Calu3 (cell line): ENCODE data around the gene SMCO4. TPM values are rescaled to one million over a fixed set of nuclear protein-coding genes. Genes with fewer than 3 reads are reported as not detected.

Experiments used
- BruUV-seq: library from RNA; stranded (reverse); fragments of 400-500 nt; replicated peaks from 2 replicates; lab custom pipeline; 2021; lab: Mats Ljungman, UMichigan
- CTCF ChIA-PET: fragments of 300-600 bp; sonication (Branson Sonifier 250); formaldehyde crosslinking; loops from one replicate; lab custom pipeline; 2022; ENCODE audit warnings: antibody characterized with exemption; lab: Charles Lee
- DNase-seq: peaks from one replicate; pipeline ENCODE4 v3.0.0; 2022
- H3K27ac Mint-ChIP-seq: one replicate; pipeline ENCODE4 v1.8.0; 2022; ENCODE audit warnings: mixed read lengths; ENCODE audit not compliant: unreplicated experiment
- H3K27me3 Mint-ChIP-seq: one replicate; pipeline ENCODE4 v1.8.0; 2022; ENCODE audit warnings: mixed read lengths; ENCODE audit not compliant: unreplicated experiment
- H3K36me3 Mint-ChIP-seq: one replicate; pipeline ENCODE4 v1.8.0; 2022; ENCODE audit warnings: mild to moderate bottlenecking, moderate library complexity, mixed read lengths; ENCODE audit not compliant: insufficient read depth, unreplicated experiment
- H3K4me1 Mint-ChIP-seq: one replicate; pipeline ENCODE4 v1.8.0; 2022; ENCODE audit warnings: mild to moderate bottlenecking, low read depth, mixed read lengths; ENCODE audit not compliant: unreplicated experiment
- H3K4me3 Mint-ChIP-seq: one replicate; pipeline ENCODE4 v1.8.0; 2022; ENCODE audit warnings: mild to moderate bottlenecking, low read depth, moderate library complexity, mixed read lengths; ENCODE audit not compliant: unreplicated experiment
- H3K9me3 Mint-ChIP-seq: one replicate; pipeline ENCODE4 v1.8.0; 2022; ENCODE audit warnings: low read depth, mixed read lengths; ENCODE audit not compliant: unreplicated experiment
- intact Hi-C: fragments of 100-400 bp; cut with micrococcal nuclease; formaldehyde crosslinking; loops from one replicate; pipeline ENCODE4 v1.10.0; 2022; ENCODE audit not compliant: unreplicated experiment
- total RNA-seq: library from RNA; stranded (reverse); gene quantifications from 2 replicates; pipeline ENCODE4 v1.2.3, GENCODE V29; 2022
- TF ChIP-seq, protein P1 (sequence below): fragments of 200-600 bp; IDR thresholded peaks from one replicate; pipeline ENCODE4 v1.8.0; 2022; ENCODE audit warnings: antibody characterized with exemption; ENCODE audit not compliant: unreplicated experiment

The SMCO4 gene
- total RNA-seq, 1 experiment from 2014 or later: 16.4 TPM

DNA sequence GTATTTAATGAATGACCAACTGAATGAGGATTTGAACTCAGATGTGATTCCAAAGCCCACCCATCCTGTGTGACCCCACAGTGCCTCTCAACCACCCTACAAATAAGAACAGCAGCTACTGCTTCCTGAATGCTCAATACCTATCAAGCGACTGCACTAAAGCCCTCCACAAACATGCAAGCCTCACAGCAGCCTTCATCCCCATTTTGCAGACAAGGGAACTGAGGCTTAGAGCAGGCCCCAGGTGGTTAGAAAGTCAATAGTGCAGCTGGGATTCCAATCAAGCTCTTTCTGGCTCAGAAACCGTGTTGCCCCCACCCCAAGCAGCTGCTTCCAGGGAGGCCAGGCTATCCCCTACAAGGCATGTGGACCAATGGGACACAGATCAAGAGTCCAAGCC lies 57.2 kb downstream of the SMCO4 start:
- intact Hi-C loops: no loop called here
- BruUV-seq: no TSS peak
- Mint-ChIP-seq H3K4me1 (no peaks in the 10 kb centered on the region), H3K4me3 (no peak overlapping the region), H3K9me3 (no peaks in the 10 kb centered on the region), H3K27me3 (no peaks in the 10 kb centered on the region), H3K27ac (no peak overlapping the region), H3K36me3 (no peaks in the 10 kb centered on the region)
- no peak for DNase-seq
- CTCF ChIA-PET: no interaction called here
- TF ChIP-seq, protein P1, sequence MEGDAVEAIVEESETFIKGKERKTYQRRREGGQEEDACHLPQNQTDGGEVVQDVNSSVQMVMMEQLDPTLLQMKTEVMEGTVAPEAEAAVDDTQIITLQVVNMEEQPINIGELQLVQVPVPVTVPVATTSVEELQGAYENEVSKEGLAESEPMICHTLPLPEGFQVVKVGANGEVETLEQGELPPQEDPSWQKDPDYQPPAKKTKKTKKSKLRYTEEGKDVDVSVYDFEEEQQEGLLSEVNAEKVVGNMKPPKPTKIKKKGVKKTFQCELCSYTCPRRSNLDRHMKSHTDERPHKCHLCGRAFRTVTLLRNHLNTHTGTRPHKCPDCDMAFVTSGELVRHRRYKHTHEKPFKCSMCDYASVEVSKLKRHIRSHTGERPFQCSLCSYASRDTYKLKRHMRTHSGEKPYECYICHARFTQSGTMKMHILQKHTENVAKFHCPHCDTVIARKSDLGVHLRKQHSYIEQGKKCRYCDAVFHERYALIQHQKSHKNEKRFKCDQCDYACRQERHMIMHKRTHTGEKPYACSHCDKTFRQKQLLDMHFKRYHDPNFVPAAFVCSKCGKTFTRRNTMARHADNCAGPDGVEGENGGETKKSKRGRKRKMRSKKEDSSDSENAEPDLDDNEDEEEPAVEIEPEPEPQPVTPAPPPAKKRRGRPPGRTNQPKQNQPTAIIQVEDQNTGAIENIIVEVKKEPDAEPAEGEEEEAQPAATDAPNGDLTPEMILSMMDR: no peak

DNA sequence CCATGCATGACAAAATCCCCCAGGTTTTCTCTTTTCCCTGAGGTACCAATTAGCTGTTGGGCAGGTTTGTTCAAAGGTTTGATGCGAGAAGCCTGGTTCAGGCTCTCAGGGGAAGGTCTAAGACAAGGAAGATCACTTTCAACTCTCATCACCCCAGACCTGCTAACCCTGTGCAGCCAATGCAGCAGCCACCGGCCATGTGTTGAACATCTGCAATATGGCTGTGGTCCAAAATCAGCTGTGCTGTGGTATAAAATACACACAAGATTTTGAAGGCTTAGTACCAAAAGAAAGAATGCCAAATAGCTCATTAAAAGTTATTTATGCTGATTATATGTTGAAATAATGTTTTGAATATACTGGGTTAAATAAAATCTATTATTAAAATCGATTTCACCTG lies 58.5 kb downstream of the SMCO4 start:
- BruUV-seq: no TSS peak
- Mint-ChIP-seq H3K4me3 (no peak overlapping the region), H3K4me1 (no peaks in the 10 kb centered on the region), H3K27me3 (no peaks in the 10 kb centered on the region), H3K9me3 (no peaks in the 10 kb centered on the region), H3K36me3 (no peaks in the 10 kb centered on the region), H3K27ac (no peak overlapping the region)
- intact Hi-C loops: no loop called here
- TF ChIP-seq, protein P1: no peak
- DNase-seq: no peak
- CTCF ChIA-PET: no interaction called here

DNA sequence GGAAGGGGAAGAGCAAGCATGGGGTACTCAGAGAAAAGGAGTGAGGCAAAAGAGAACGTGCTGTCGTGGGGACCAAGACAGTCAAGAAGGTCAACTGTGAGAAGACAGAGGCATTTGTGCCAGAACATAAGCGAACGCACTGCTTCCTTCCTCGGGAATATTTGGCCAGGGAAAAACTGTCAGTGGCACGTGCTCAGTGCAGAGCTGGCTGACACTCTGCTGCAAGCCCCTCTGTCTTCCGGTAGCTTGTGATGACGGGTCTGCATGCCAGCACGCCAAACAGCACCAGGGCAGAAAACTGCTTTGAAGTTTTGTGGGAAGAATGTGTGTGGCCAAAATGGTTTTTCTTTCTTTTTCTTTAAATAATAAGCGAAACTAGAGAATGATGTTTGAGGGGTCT lies 60.6 kb downstream of the SMCO4 start:
- Mint-ChIP-seq H3K9me3 (no peaks in the 10 kb centered on the region), H3K27ac (no peak overlapping the region), H3K4me3 (no peak overlapping the region), H3K36me3 (no peaks in the 10 kb centered on the region), H3K27me3 (no peaks in the 10 kb centered on the region), H3K4me1 (no peaks in the 10 kb centered on the region)
- intact Hi-C loops: no loop called here
- no TSS peak for BruUV-seq
- no peak for DNase-seq
- CTCF ChIA-PET: interaction anchor here (1.6 kb wide), 1 partner anchor 13 kb away, joined by 5 read pairs; no protein-coding TSS in a partner anchor
- TF ChIP-seq, protein P1: no peak

DNA sequence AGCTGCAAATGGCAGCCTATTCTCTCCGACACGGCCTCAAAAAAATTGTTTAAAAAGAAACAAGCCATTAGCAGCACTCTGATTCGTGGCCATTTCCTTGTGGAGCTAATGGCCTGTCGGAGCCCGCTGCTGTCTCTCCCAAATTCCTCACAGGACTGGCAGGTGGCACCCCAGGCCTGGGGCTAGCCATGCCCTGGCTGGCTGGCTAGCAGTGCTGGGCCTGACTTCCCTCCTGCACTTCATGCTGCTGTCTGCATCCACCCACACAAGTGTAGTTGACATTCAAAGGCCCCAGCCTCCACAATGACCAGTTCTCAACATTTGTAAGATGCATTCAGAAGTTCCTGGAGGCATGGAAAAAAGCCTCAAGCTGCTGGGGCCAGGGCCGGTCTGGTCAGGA lies 61.5 kb downstream of the SMCO4 start:
- CTCF ChIA-PET: interaction anchor here (1.6 kb wide), 1 partner anchor 12 kb away, joined by 5 read pairs; no protein-coding TSS in a partner anchor
- peak; percentile 19 for DNase-seq

More for the DNA sequence above, 61.5 kb downstream of the SMCO4 start:
- Mint-ChIP-seq H3K36me3 (no peaks in the 10 kb centered on the region), H3K27ac (no peak overlapping the region), H3K9me3 (no peaks in the 10 kb centered on the region), H3K4me1 (no peaks in the 10 kb centered on the region), H3K4me3 (no peak overlapping the region), H3K27me3 (no peaks in the 10 kb centered on the region)
- intact Hi-C loops: no loop called here
- no TSS peak for BruUV-seq
- TF ChIP-seq, protein P1: no peak
